Glutamatergic neuron (in vitro differentiated cells): ENCODE results near the gene PRKCQ. TPM values are rescaled to one million over a fixed set of nuclear protein-coding genes. Genes with fewer than 3 reads are reported as not detected.
A peak's percentile ranks its signal among the peaks of the same experiment; 100 is the strongest.

Source experiments
- DNase-seq: peaks from one replicate; pipeline ENCODE4 v3.0.0; 2022
- H3K27ac Mint-ChIP-seq: one replicate; pipeline ENCODE4 v1.8.0; 2020; ENCODE audit warnings: mild to moderate bottlenecking, mixed read lengths, inconsistent platforms; ENCODE audit not compliant: unreplicated experiment
- H3K27me3 Mint-ChIP-seq: one replicate; pipeline ENCODE4 v1.8.0; 2020; ENCODE audit warnings: mild to moderate bottlenecking, moderate library complexity, mixed read lengths, inconsistent platforms; ENCODE audit not compliant: unreplicated experiment
- H3K36me3 Mint-ChIP-seq: one replicate; pipeline ENCODE4 v1.8.0; 2020; ENCODE audit warnings: mild to moderate bottlenecking, mixed read lengths, inconsistent platforms; ENCODE audit not compliant: unreplicated experiment
- H3K4me1 Mint-ChIP-seq: one replicate; pipeline ENCODE4 v1.8.0; 2020; ENCODE audit warnings: mild to moderate bottlenecking, low read depth, mixed read lengths, inconsistent platforms; ENCODE audit not compliant: unreplicated experiment
- H3K4me3 Mint-ChIP-seq: one replicate; pipeline ENCODE4 v1.8.0; 2020; ENCODE audit warnings: mild to moderate bottlenecking, mixed read lengths, inconsistent platforms; ENCODE audit not compliant: unreplicated experiment
- H3K9me3 Mint-ChIP-seq: one replicate; pipeline ENCODE4 v1.8.0; 2020; ENCODE audit warnings: mild to moderate bottlenecking, moderate library complexity, mixed read lengths, inconsistent platforms; ENCODE audit not compliant: unreplicated experiment
- CTCF ChIP-seq: fragments of 200-600 bp; sonication (generic); IDR thresholded peaks from one replicate; pipeline ENCODE4 v1.5.0; 2021; ENCODE audit not compliant: partially characterized antibody, unreplicated experiment
- total RNA-seq: library from RNA; stranded (reverse); fragmentation: NEBNext Ultra II Directional; extraction: Animal tissue kit (Norgen Biotek cat#: 25700); gene quantifications from one replicate; pipeline ENCODE4 v1.2.1, GENCODE V29; 2021; ENCODE audit not compliant: unreplicated experiment

Gene PRKCQ
- total RNA-seq, 1 donor from 2014 or later = 1.3 TPM

DNA sequence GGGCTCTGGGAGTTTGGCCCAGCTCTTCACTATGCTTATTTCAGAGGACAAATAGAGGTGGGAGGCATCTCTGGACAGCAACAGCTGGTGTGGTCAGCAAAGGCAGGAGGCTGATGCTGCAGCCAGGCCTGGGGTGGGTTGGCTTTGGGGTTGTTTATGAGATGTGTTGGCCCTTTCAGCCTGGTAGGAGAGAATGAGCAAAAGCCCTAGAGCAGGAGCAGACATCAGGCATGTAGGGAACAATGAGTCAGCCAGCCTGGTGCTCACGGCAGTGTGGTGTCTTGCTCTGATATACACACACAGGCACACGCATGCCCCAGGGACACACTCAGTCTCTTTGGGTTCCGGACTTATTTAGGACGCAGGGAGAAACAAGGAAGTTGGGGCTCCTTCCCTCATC, 157.1 kb downstream of the PRKCQ start:
- TF ChIP-seq CTCF = no peak
- DNase-seq = no peak
- Mint-ChIP-seq H3K4me3 (no peak overlapping the region), H3K4me1 (no peaks in the 10 kb centered on the region), H3K27me3 (peaks cover 2% of the 10 kb centered on the region), H3K9me3 (no peaks in the 10 kb centered on the region), H3K27ac (no peak overlapping the region), H3K36me3 (peaks cover 4% of the 10 kb centered on the region)

DNA sequence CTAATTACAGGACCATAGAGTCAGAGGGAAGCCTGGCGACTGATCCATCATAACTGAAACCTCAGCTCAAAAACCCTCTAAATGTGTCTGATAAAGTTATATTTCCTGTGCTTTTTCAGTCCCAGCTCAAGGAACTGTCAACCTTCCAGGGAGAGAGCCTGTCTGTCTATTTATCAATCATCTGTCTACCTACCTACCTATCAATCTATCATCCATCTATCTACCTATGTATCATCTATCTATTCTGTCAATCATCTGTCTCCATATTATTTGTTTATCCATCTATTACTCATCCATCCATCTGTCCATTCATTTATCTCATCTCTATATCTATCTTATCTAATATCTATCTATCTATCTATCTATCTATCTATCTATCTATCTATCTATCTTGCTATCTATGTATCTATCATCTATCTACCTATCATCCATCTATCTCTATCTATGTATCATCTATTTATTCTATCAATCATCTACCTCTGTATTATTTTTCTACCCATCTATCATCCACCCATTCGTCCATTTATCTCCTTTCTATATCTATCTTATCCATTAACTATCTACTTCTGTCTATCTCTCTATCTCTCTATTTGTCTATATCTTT, 161.4 kb downstream of the PRKCQ start:
- Mint-ChIP-seq H3K4me3 (no peak overlapping the region), H3K9me3 (no peaks in the 10 kb centered on the region), H3K4me1 (no peaks in the 10 kb centered on the region), H3K27ac (no peak overlapping the region), H3K27me3 (no peaks in the 10 kb centered on the region), H3K36me3 (no peaks in the 10 kb centered on the region)
- no peak for DNase-seq
- no peak for TF ChIP-seq CTCF

DNA sequence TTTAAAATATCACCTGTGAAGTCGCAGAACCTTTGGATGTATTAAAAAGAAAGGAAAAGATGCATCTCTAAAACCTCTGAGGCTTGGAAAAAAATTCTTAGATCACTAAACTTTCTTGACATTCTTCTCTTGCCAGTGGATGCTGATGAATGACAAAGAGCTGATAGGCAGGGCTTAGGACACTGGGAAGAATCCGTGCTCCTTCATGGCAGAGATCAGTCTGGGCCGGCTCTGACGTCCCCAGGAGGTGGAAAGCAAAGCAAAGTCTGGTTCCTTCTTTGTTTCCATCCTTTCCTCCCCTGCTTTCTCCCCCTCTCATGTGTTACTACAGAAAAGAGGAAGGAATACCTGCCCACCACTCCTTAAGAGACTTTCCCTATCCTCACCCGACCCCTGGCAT, 161.9 kb downstream of the PRKCQ start:
- H3K9me3 Mint-ChIP-seq = no peaks in the 10 kb centered on the region
- no peak for TF ChIP-seq CTCF
- DNase-seq = no peak
- no peaks in the 10 kb centered on the region for H3K27me3 Mint-ChIP-seq
- no peak overlapping the region for H3K27ac Mint-ChIP-seq
- H3K36me3 Mint-ChIP-seq = no peaks in the 10 kb centered on the region
- no peak overlapping the region for H3K4me3 Mint-ChIP-seq
- no peaks in the 10 kb centered on the region for H3K4me1 Mint-ChIP-seq

- H3K36me3 Mint-ChIP-seq = no peaks in the 10 kb centered on the region
- no peaks in the 10 kb centered on the region for H3K9me3 Mint-ChIP-seq
- TF ChIP-seq CTCF = peak; percentile 71
- H3K4me3 Mint-ChIP-seq = no peak overlapping the region
- no peak overlapping the region for H3K27ac Mint-ChIP-seq
- no peaks in the 10 kb centered on the region for H3K4me1 Mint-ChIP-seq
- H3K27me3 Mint-ChIP-seq = no peaks in the 10 kb centered on the region
- no peak for DNase-seq
Observed at GRCh38 chr10:6416892-6417512, 163.1 kb downstream of the PRKCQ start.

DNA sequence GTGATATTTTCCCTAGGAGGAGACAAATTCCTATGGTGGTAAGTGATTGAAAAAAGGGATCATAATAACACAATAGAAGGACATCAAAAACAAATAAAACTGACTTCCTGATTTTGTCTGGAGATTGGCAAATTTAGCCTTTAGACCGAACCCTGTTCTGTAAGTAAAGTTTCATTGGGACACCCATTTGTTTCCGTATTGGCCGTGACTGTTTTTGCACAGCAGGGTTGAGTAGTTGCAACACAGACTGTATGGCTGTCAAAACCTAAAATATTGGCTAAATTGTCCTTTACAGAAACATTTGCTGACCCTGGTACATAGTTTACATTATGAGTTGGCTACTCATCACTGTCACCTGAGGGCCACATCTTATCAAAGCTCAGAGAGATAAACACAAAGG, 168.6 kb downstream of the PRKCQ start:
- Mint-ChIP-seq H3K9me3 (no peaks in the 10 kb centered on the region), H3K4me3 (no peak overlapping the region), H3K27me3 (no peaks in the 10 kb centered on the region), H3K27ac (no peak overlapping the region), H3K4me1 (peaks cover 5% of the 10 kb centered on the region), H3K36me3 (no peaks in the 10 kb centered on the region)
- TF ChIP-seq CTCF = no peak
- DNase-seq = no peak
